ENCODE data around the gene CNKSR1. TPM values are rescaled to one million over a fixed set of nuclear protein-coding genes. Genes with fewer than 3 reads are reported as not detected.
"Not testable (repeated sequence)": the region's sequence is repeated elsewhere in the genome, so short reads cannot be mapped to it uniquely, and the experiment has no call there.

CNKSR1 gene
- polyA plus RNA-seq, 3 donors, result 9.0 to 11.7 (median 10.3) TPM

DNA sequence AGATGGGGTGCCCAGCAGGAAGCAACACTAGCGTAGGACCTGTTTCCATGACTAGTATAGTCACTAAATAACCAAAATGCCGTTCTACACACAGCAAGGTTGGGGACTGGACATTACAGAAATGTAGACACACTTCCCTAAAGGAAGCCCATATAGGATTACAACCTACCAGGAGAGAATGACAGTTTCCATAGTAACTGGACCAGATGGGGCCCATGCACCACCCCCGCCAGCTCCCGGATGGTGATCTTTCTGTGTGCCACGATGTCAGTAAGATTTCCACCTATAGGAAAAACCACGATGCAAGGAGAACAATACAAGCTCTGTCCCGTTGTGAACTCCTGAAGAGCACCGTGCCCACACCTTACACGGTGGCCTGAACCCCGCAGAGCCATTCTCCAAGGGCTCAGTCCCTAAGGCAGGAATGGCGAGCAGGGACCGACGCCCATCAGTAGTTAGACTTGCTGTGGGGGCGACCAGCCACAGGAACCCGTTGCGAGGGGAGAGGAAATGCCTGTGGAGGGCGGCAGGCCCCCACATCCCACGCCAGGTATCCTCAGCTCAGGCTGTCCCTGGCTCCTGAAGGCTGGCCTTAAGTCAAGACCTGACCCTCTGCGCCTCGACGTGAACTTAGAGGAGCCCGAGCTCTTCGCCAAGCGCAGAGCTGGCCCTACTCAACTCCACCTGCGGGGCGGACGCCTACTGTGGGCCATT lies 43.1 kb downstream of the CNKSR1 start:
- DNase-seq (ENCODE audit: low read depth in 3 of 3, low spot score in 2 of 3), result no peak

DNA sequence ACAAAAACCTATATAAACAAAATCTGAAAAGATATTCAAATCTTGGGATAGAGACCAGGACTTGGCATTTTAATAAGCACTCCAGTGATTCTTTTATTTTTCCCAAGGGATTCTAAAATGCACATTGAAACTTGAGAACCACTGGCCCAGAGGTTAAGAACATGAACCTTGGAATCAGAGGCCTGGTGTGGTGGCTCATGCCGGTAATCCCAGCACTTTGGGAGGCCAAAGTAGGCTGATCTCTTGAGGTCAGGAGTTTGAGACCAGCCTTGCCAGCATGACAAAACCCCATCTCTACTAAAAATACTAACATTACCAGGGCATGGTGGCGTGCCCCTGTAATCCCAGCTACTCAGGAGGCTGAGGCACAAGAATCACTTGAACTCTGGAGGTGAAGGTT lies 43.8 kb downstream of the CNKSR1 start:
- no peak for DNase-seq (ENCODE audit: low read depth in 3 of 3, low spot score in 2 of 3)

DNA sequence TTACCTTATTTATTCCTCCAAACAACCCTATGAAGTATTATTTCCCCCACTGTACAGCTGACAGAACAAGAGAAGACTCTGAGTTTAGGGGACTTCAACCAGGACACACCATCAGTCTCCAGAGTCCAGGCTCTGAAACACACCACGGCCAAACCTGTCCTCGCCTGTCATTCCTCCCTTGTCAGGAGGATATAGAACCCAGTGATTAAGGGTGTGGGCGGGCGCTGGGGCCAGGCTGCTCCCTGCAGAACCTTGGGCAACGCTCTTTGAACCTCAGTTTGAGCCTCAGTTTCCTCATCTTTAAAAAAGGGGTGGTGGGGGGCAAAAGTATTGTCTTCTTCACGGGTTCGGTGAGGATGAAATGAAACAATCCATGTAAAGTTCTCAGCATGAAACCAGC lies 47.3 kb downstream of the CNKSR1 start:
- DNase-seq (ENCODE audit: low read depth in 3 of 3, low spot score in 2 of 3), result no peak

DNA sequence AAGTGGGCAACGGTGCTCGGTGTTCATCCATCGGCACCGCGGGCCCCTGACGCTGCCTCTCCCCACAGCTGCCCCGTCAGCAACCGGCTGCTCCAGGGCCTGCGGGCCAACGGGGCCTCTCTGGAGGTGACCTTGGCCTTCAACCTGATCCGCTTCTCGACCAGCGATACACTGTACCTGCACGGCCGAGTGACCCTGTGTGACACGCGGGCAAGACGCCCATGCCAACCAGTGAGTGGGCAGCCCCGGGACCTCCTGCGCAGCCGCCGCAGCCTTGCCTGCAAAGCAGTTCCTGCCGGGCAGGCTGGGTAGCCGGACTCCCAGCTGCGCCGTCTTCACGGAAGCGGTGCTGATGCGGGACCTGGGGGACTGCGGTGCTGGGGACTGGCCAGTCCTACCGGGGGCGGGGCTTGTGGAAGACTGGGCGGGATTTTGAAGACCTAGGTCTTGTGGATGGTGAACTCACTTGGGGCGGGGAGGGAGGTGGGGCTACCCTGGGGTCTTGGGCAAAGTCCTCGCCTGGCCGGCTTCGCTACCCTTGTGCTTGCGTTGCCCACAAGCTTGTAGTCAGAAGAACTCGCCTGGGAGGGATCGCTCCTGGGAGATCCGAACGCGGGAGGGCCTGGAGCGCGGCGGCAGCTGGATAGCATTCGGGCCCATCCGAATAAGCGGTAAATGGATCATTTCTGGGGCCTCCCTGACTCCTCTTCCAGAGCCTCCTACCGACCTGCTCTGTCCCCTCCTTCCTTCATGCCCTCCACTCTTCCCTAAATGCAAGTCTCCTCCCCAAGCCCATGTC lies 47.9 kb downstream of the CNKSR1 start:
- DNase-seq (ENCODE audit: low read depth in 3 of 3, low spot score in 2 of 3), result peak in 1 of 3 donors; percentile 29

DNA sequence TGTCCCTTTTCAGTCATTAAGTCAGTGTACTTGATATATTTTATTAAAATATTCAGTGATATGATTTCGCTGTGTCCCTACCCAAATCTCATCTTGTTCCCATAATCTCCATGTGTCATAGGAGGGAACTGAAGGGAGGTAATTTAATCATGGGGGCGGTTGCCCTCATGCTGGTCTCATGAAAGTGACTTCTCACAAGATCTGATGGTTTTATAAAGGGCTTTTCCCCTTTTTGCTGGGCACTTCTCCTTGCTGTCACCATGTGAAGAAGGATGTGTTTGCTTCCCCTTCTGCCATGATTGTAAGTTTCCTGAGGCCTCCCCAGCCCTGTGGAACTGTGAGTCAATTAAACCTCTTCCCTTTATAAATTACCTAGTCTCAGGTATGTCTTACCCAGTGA lies 53.4 kb downstream of the CNKSR1 start:
- not testable (repeated sequence) for DNase-seq (ENCODE audit: low read depth in 3 of 3, low spot score in 2 of 3)

DNA sequence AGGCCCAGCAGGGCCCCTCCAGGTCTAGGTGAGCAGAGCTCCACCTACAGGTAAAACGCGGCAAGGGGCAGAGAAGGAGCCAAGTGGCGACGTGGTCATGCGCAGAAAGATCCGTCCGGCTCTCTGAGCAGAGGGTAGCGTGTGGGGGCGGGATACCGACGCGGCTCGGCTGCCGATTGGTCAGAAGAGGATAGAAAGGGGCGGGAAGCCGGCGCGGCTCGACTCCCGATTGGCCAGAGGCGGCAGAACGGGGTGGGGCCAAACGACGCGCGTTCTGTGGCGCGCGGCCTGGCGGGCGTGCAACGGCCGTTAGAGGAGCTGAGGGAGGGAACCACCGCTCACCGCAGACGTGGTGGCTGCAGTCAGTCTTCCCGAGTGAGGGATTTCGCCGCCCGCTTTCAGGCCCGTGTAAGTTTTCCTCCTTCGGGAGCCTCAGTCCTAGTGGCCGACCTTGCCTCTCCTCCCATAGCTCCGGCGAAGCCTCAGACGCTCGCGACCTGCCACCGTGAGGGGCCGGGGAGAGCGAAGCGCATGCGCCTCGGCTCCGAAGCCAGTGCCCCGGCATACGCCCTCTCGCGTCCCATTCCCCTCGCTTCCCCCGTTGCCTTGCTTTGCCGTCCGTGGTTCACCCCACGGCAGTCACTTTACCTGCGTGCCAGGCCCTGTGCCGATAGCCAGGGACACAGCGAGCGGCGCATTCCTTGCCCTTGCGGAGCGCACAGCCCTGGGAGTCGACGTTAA lies 56.8 kb downstream of the CNKSR1 start, which contains the start of gene CEP85:
Gene CEP85 (plus strand): TSS at position 298 of the 741 bp plus-strand sequence. CDS start 5,584 bp downstream, outside the sequence.
- DNase-seq (ENCODE audit: low read depth in 3 of 3, low spot score in 2 of 3), result peak; percentile 90 to 92 (median 92)

DNA sequence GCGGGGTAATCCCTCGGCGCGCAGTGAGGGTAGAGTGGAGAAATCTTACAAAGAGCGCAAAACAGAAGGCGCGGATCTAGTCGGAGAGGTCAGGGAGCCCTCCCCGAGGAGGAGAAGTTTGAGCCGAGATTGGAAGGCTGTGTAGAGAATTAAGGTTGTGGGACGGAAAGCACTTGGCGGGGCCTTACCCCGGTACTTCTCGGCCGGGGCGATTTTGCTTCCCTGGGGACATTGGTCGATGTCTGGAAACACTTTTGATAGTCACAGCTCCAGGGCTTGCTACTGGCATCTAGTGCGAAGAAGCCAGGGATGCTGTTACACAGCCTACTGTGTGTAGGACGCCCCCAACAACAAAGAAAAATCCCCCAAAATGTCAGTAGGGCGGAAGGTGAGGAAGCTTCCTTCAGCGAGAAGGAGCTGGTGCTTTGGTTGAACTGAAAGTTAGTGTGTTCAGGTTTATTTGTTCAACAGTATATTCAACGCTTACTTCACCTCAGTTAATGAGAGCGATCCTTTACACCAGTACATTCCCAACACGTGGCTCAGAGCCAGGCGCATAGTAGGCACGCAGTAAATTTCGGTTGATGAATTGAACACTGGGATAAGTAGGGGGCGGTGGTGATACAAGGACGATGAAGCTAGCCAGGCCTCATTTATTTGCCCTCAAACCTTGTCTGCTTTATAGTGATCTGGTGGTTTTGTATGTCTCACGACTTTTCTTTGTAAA lies 57.5 kb downstream of the CNKSR1 start:
- DNase-seq (ENCODE audit: low read depth in 3 of 3, low spot score in 2 of 3), result peak in 1 of 3 donors; percentile 19

DNA sequence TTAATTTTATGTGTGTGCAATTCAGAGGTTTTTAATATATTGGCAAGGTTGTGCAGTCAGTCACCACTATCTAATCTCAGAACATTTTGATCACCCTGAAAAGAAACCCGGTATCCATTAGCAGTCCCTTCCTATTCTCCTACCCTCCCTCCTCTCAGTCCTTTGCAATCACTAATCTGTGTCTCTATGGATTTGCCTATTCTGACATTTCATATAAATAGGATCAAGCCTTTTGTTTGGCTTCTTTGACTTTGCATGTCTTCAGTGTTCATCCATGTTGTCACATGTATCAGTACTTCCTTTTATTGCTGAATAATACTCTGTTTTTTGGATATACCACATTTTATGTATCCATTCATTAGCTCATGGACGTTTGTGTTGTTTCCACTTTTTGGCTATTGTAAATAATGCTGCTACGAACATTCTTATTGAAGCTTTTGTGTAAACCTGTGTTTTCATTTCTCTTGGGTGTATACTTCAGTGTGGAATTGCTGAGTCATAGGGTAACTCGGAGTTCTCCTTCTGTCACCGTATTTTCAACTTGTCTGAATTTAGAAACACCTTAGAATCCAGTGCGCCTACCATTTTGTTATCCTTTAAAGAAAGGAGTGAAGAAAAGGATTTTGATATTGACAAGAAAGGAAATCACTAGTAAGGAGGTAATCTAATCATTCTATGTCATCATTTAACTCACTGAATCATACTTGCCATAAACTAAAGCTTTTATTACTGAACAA lies 60.1 kb downstream of the CNKSR1 start:
- no peak for DNase-seq (ENCODE audit: low read depth in 3 of 3, low spot score in 2 of 3)

Other genes starting within 250 kb of the CNKSR1 start
- gene PAFAH2, start 179.4 kb upstream of the CNKSR1 start, polyA plus RNA-seq (ENCODE audit: insufficient read length in 3 of 3), result 10 to 100 TPM; 18.8 to 22.9 (median 22.3) TPM
- gene EXTL1, start 155.7 kb upstream of the CNKSR1 start, polyA plus RNA-seq (ENCODE audit: insufficient read length in 3 of 3), result 1 to 10 TPM; 1.1 to 1.5 (median 1.3) TPM
- 1 to 10 TPM; 2.8 to 4.9 (median 4.2) TPM for gene SLC30A2, start 131.4 kb upstream of the CNKSR1 start, polyA plus RNA-seq (ENCODE audit: insufficient read length in 3 of 3)
- 1 to 10 TPM in 1 of 3 donors, under 1 TPM in 2; 0.82 to 1.3 (median 0.85) TPM for gene TRIM63, start 109.9 kb upstream of the CNKSR1 start, polyA plus RNA-seq (ENCODE audit: insufficient read length in 3 of 3)
- gene PDIK1L, start 65.7 kb upstream of the CNKSR1 start, polyA plus RNA-seq (ENCODE audit: insufficient read length in 3 of 3), result 10 to 100 TPM; 20.5 to 22.0 (median 20.7) TPM
- gene FAM110D, start 18.4 kb upstream of the CNKSR1 start, polyA plus RNA-seq (ENCODE audit: insufficient read length in 3 of 3), result 1 to 10 TPM; 1.2 to 1.3 (median 1.2) TPM
- gene C1orf232, start 8.5 kb upstream of the CNKSR1 start, polyA plus RNA-seq (ENCODE audit: insufficient read length in 3 of 3), result under 1 TPM in 1 of 3 donors, not detected in 2; 0.38 TPM
- gene ZNF593, start 7.6 kb upstream of the CNKSR1 start, polyA plus RNA-seq (ENCODE audit: insufficient read length in 3 of 3), result 10 to 100 TPM; 12.4 to 15.4 (median 13.1) TPM
- gene ZNF593OS, start 5.7 kb upstream of the CNKSR1 start, polyA plus RNA-seq (ENCODE audit: insufficient read length in 3 of 3), result under 1 TPM; 0.42 to 0.62 (median 0.60) TPM
- gene CATSPER4, start 13.1 kb downstream of the CNKSR1 start, polyA plus RNA-seq (ENCODE audit: insufficient read length in 3 of 3), result under 1 TPM in 1 of 3 donors, not detected in 2; 0.10 TPM
- gene CEP85, start 56.7 kb downstream of the CNKSR1 start, polyA plus RNA-seq (ENCODE audit: insufficient read length in 3 of 3), result 10 to 100 TPM; 13.7 to 18.9 (median 15.0) TPM
- gene SH3BGRL3, start 102.6 kb downstream of the CNKSR1 start, polyA plus RNA-seq (ENCODE audit: insufficient read length in 3 of 3), result 100 to 1,000 TPM in 1 of 3 donors, 10 to 100 TPM in 2; 83.5 to 110 (median 94.5) TPM
- gene UBXN11, start 129.1 kb downstream of the CNKSR1 start, polyA plus RNA-seq (ENCODE audit: insufficient read length in 3 of 3), result 10 to 100 TPM; 33.2 to 35.5 (median 35.3) TPM
- gene CD52, start 140.5 kb downstream of the CNKSR1 start, polyA plus RNA-seq (ENCODE audit: insufficient read length in 3 of 3), result 1 to 10 TPM; 2.8 to 7.9 (median 5.3) TPM
- 1 to 10 TPM in 1 of 3 donors, under 1 TPM in 2; 0.46 to 1.0 (median 0.80) TPM for gene CRYBG2, start 176.6 kb downstream of the CNKSR1 start, polyA plus RNA-seq (ENCODE audit: insufficient read length in 3 of 3)
- gene ZNF683, start 195.3 kb downstream of the CNKSR1 start, polyA plus RNA-seq (ENCODE audit: insufficient read length in 3 of 3), result not detected
- under 1 TPM in 2 of 3 donors, not detected in 1; 0.06 to 0.07 TPM for gene LIN28A, start 233.3 kb downstream of the CNKSR1 start, polyA plus RNA-seq (ENCODE audit: insufficient read length in 3 of 3)

Data from right renal cortex interstitium (tissue), 3 donors.